ENCODE data around the gene SCRN2.
A peak's percentile ranks its signal among the peaks of the same experiment; 100 is the strongest.

Gene SCRN2

GRCh38 chr17:47862621-47863440 is 21.8 kb upstream of the SCRN2 start:
- Histone ChIP-seq H3K27ac (peak overlapping the region in 5 of 11 experiments; percentile 13 to 71 (median 61); a peak in 7 of 22 replicates), H3K36me3 (no peaks in the 10 kb centered on the region), H3K27me3 (peaks cover 0 to 13% (median 3%) of the 10 kb centered on the region in 11 experiments; a peak in 7 of 22 replicates), H3K4me2 (peak overlapping the region in 6 of 11 experiments; percentile 9 to 76 (median 61); a peak in 10 of 22 replicates), H4K20me1 (no peaks in the 10 kb centered on the region; a peak in 1 of 22 replicates), H3K9me3 (replicated peaks in 1 of 11) (no peaks in the 10 kb centered on the region), H3K4me1 (peaks cover 0 to 30% (median 8%) of the 10 kb centered on the region in 10 experiments; a peak in 10 of 20 replicates), H3K9ac (no peak overlapping the region; a peak in 1 of 22 replicates), H3K4me3 (no peak overlapping the region)
- no peak for TF ChIP-seq Cebpa-rat (IDR thresholded peaks at IDR 0.05)

GRCh38 chr17:47860386-47860785 is 19.3 kb upstream of the SCRN2 start:
- no peak overlapping the region for H3K4me3 ChIP-seq
- H3K4me2 ChIP-seq: no peak overlapping the region
- H3K4me1 ChIP-seq: peaks cover 0 to 53% (median 12%) of the 10 kb centered on the region in 10 experiments; a peak in 10 of 20 replicates
- H3K27ac ChIP-seq: no peak overlapping the region
- H3K36me3 ChIP-seq: no peaks in the 10 kb centered on the region
- H3K9me3 ChIP-seq (replicated peaks in 1 of 11): no peaks in the 10 kb centered on the region
- no peak overlapping the region for H3K9ac ChIP-seq
- TF ChIP-seq Cebpa-rat (IDR thresholded peaks at IDR 0.05): no peak
- 0 out of 22 replicates have a peak, but pooled peaks cover 0 to 3% (median 0%) of the 10 kb centered on the region in 11 experiments for H4K20me1 ChIP-seq
- H3K27me3 ChIP-seq: peaks cover 6 to 37% (median 25%) of the 10 kb centered on the region in 11 experiments

- Histone ChIP-seq H3K27ac (no peak overlapping the region), H4K20me1 (peaks cover 0 to 12% (median 0%) of the 10 kb centered on the region in 11 experiments; a peak in 5 of 22 replicates), H3K9ac (no peak overlapping the region), H3K9me3 (replicated peaks in 1 of 11) (no peaks in the 10 kb centered on the region), H3K4me2 (peak overlapping the region in 5 of 11 experiments; percentile 14 to 75 (median 47); a peak in 8 of 22 replicates), H3K4me1 (peaks cover 0 to 38% (median 6%) of the 10 kb centered on the region in 10 experiments; a peak in 10 of 20 replicates), H3K36me3 (no peaks in the 10 kb centered on the region), H3K4me3 (no peak overlapping the region), H3K27me3 (peaks cover 32 to 63% (median 51%) of the 10 kb centered on the region in 11 experiments)
- no peak for TF ChIP-seq Cebpa-rat (IDR thresholded peaks at IDR 0.05)
Observed at GRCh38 chr17:47857551-47858455, 16.7 kb upstream of the SCRN2 start.

GRCh38 chr17:47856830-47857229 is 15.8 kb upstream of the SCRN2 start:
- Histone ChIP-seq H3K4me1 (peaks cover 0 to 39% (median 3%) of the 10 kb centered on the region in 10 experiments; a peak in 8 of 20 replicates), H3K27me3 (peaks cover 42 to 73% (median 61%) of the 10 kb centered on the region in 11 experiments), H3K36me3 (no peaks in the 10 kb centered on the region), H3K4me2 (peak overlapping the region in 3 of 11 experiments; percentile 40 to 75 (median 66); a peak in 4 of 22 replicates), H3K9ac (no peak overlapping the region), H4K20me1 (peaks cover 0 to 12% (median 0%) of the 10 kb centered on the region in 11 experiments; a peak in 5 of 22 replicates), H3K4me3 (no peak overlapping the region), H3K27ac (no peak overlapping the region), H3K9me3 (replicated peaks in 1 of 11) (no peaks in the 10 kb centered on the region)
- TF ChIP-seq Cebpa-rat (IDR thresholded peaks at IDR 0.05): no peak

GRCh38 chr17:47855737-47856136 is 14.7 kb upstream of the SCRN2 start:
- Histone ChIP-seq H3K4me3 (no peak overlapping the region), H3K27me3 (peaks cover 53 to 84% (median 72%) of the 10 kb centered on the region in 11 experiments)

GRCh38 chr17:47853616-47854015 is 12.5 kb upstream of the SCRN2 start:
- peaks cover 0 to 31% (median 12%) of the 10 kb centered on the region in 11 experiments; a peak in 10 of 22 replicates for H4K20me1 ChIP-seq
- peaks cover 0 to 45% (median 3%) of the 10 kb centered on the region in 10 experiments; a peak in 8 of 20 replicates for H3K4me1 ChIP-seq
- H3K36me3 ChIP-seq: no peaks in the 10 kb centered on the region
- no peak overlapping the region for H3K9ac ChIP-seq
- no peak for TF ChIP-seq Cebpa-rat (IDR thresholded peaks at IDR 0.05)
- no peak overlapping the region for H3K4me2 ChIP-seq
- H3K9me3 ChIP-seq (replicated peaks in 1 of 11): no peaks in the 10 kb centered on the region
- H3K27ac ChIP-seq: no peak overlapping the region
- no peak overlapping the region for H3K4me3 ChIP-seq
- peaks cover 74 to 99% (median 90%) of the 10 kb centered on the region in 11 experiments for H3K27me3 ChIP-seq

More at GRCh38 chr17:47855737-47856136, 14.7 kb upstream of the SCRN2 start:
- Histone ChIP-seq H3K9ac (no peak overlapping the region), H3K36me3 (no peaks in the 10 kb centered on the region), H3K4me2 (peak overlapping the region in 3 of 11 experiments; percentile 4 to 38 (median 35); a peak in 6 of 22 replicates), H4K20me1 (peaks cover 0 to 14% (median 2%) of the 10 kb centered on the region in 11 experiments; a peak in 10 of 22 replicates), H3K9me3 (replicated peaks in 1 of 11) (no peaks in the 10 kb centered on the region), H3K4me1 (peaks cover 0 to 44% (median 3%) of the 10 kb centered on the region in 10 experiments; a peak in 8 of 20 replicates), H3K27ac (no peak overlapping the region)
- TF ChIP-seq Cebpa-rat (IDR thresholded peaks at IDR 0.05): no peak

DNA sequence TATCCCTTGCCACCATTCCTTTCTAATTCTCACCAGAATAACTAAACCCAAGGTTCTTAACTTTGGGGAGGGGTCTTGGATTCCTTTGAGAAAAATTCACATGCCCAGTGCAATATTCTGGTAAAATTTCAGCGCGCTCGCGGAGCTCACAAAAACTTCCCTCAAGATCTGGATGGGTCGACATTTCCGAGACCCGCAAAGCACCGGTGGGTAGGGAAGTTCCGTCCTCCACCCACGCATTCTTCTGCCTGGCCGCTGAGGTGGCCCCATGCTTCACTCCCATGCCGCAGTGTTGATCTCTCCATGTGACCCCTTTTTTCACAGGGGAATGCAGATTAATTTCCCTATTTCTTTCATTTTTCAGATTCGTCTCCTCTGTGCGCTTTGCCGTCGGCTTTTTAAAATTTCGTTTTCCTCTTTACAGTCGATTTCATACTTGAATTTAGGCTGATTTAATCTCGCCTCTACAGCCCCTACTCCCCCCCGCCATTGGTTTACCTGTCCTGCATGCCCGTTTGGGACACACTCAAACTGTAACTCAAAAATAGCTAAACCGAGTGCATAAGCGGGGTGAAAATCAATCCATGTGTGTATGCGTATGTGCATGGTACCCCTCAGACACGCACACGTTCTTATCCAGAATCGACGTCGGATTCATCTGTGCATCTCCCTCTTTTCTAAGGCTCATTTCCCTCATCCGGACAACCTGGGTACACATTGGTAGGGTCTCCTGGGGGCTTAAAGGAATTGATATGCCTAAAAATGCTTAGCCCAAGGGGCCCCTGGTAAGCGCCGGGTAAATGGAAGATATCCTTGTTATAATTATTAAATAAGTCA is 11.3 kb upstream of the SCRN2 start:
- Histone ChIP-seq H4K20me1 (peaks cover 0 to 34% (median 14%) of the 10 kb centered on the region in 11 experiments; a peak in 11 of 22 replicates), H3K36me3 (no peaks in the 10 kb centered on the region), H3K4me2 (peak overlapping the region in 3 of 11 experiments; percentile 25 to 61 (median 29); a peak in 6 of 22 replicates), H3K27me3 (peaks cover 87 to 100% (median 100%) of the 10 kb centered on the region in 11 experiments), H3K9me3 (replicated peaks in 1 of 11) (no peaks in the 10 kb centered on the region), H3K27ac (no peak overlapping the region), H3K4me3 (no peak overlapping the region), H3K9ac (no peak overlapping the region), H3K4me1 (peaks cover 0 to 35% (median 0%) of the 10 kb centered on the region in 10 experiments; a peak in 7 of 20 replicates)
- no peak for TF ChIP-seq Cebpa-rat (IDR thresholded peaks at IDR 0.05)

GRCh38 chr17:47851764-47852112 is 10.7 kb upstream of the SCRN2 start:
- H3K4me1 ChIP-seq: peaks cover 0 to 29% (median 0%) of the 10 kb centered on the region in 10 experiments; a peak in 6 of 20 replicates
- no peak for TF ChIP-seq Cebpa-rat (IDR thresholded peaks at IDR 0.05)
- no peak overlapping the region for H3K27ac ChIP-seq
- H4K20me1 ChIP-seq: peaks cover 0 to 36% (median 19%) of the 10 kb centered on the region in 11 experiments; a peak in 12 of 22 replicates
- H3K4me2 ChIP-seq: peak overlapping the region in 3 of 11 experiments; percentile 25 to 61 (median 29); a peak in 6 of 22 replicates
- no peaks in the 10 kb centered on the region for H3K36me3 ChIP-seq
- no peak overlapping the region for H3K9ac ChIP-seq
- no peaks in the 10 kb centered on the region for H3K9me3 ChIP-seq (replicated peaks in 1 of 11)
- H3K27me3 ChIP-seq: peaks cover 93 to 100% (median 100%) of the 10 kb centered on the region in 11 experiments
- H3K4me3 ChIP-seq: no peak overlapping the region

All from BLaER1 treated with 17β-estradiol and CSF1 and Interleukin-3, amounts not matched to agents 10 nM and 100 nM (cell line).